WI38 (cell line): ENCODE data around the gene KCNH1.

Experiments
- H3K4me3 ChIP-seq: 2 replicates; pipeline ENCODE4 v1.5.1; 2011; ENCODE audit warnings: low read depth, mild to moderate bottlenecking, control low read depth, low read length
- CTCF ChIP-seq: IDR thresholded peaks from 2 replicates; pipeline ENCODE4 v1.5.1; 2012; ENCODE audit warnings: low read depth, mild to moderate bottlenecking, control low read depth, low read length

Gene KCNH1

GRCh38 chr1:210652329-210652954, 481.5 kb downstream of the KCNH1 start:
- no peak overlapping the region for H3K4me3 ChIP-seq
- TF ChIP-seq CTCF, result no peak

- no peak for TF ChIP-seq CTCF
- H3K4me3 ChIP-seq, result no peak overlapping the region
Observed at GRCh38 chr1:210650403-210650802, 483.5 kb downstream of the KCNH1 start.

- no peak overlapping the region for H3K4me3 ChIP-seq
- TF ChIP-seq CTCF, result no peak
Observed at GRCh38 chr1:210648588-210649269, 485.2 kb downstream of the KCNH1 start.

GRCh38 chr1:210647406-210648333, 486.3 kb downstream of the KCNH1 start:
- TF ChIP-seq CTCF, result no peak

GRCh38 chr1:210646258-210646616, 487.7 kb downstream of the KCNH1 start:
- no peak overlapping the region for H3K4me3 ChIP-seq
- TF ChIP-seq CTCF, result no peak

More at GRCh38 chr1:210647406-210648333, 486.3 kb downstream of the KCNH1 start:
- H3K4me3 ChIP-seq, result no peak overlapping the region

- H3K4me3 ChIP-seq, result no peak overlapping the region
- TF ChIP-seq CTCF, result no peak
Observed at GRCh38 chr1:210645582-210646257, 488.2 kb downstream of the KCNH1 start.
